GM12878 (cell line): ENCODE results near the gene MARS2. TPM values are rescaled to one million over a fixed set of nuclear protein-coding genes. Genes with fewer than 3 reads are reported as not detected.

Experiments used
- BCL11A ChIP-seq: IDR thresholded peaks from 2 replicates; pipeline ENCODE4 v1.6.1; 2011; ENCODE audit warnings: low read depth, low read length
- CBX5 ChIP-seq: sonication (generic); IDR thresholded peaks from 2 replicates; pipeline ENCODE4 v1.6.1; 2016; ENCODE audit warnings: low read depth, moderate library complexity, mild to moderate bottlenecking, inconsistent platforms
- E4F1 ChIP-seq: fragments of 450-650 bp; IDR thresholded peaks from 2 replicates; pipeline ENCODE4 v1.6.1; 2018; ENCODE audit warnings: borderline replicate concordance, mild to moderate bottlenecking; ENCODE audit not compliant: partially characterized antibody
- EED ChIP-seq: sonication (generic); IDR thresholded peaks from 2 replicates; pipeline ENCODE4 v1.6.1; 2016; ENCODE audit warnings: antibody characterized with exemption, low read depth
- EGR1 ChIP-seq, 2 experiments: IDR thresholded peaks; 1 replicate in 1 of 2; 2 replicates in 1 of 2; pipeline ENCODE4 v1.6.1; 2011 to 2012; ENCODE audit warnings: low read depth in 2 of 2, low read length in 2 of 2, borderline replicate concordance in 1 of 2, mild to moderate bottlenecking in 1 of 2, moderate library complexity in 1 of 2
- EZH2 ChIP-seq: IDR thresholded peaks from 2 replicates; pipeline ENCODE4 v1.6.1; 2012; ENCODE audit warnings: low read depth, mild to moderate bottlenecking, control low read depth, inconsistent platforms, low read length, borderline replicate concordance; ENCODE audit not compliant: control insufficient read depth
- FOXM1 ChIP-seq: IDR thresholded peaks from 2 replicates; pipeline ENCODE4 v1.6.1; 2012; ENCODE audit warnings: low read depth, mild to moderate bottlenecking, inconsistent platforms, low read length, moderate library complexity
- PRDM15 ChIP-seq: fragments of 450-650 bp; formaldehyde crosslinking; IDR thresholded peaks from 2 replicates; pipeline ENCODE4 v1.4.0; 2020; ENCODE audit warnings: mild to moderate bottlenecking, moderate library complexity
- RCOR1 ChIP-seq: conservative IDR thresholded peaks from 2 replicates; pipeline ENCODE4 v1.6.1; 2012; ENCODE audit warnings: low read depth, low read length, improper control_type of control experiment
- REST ChIP-seq: IDR thresholded peaks from 2 replicates; pipeline ENCODE4 v1.6.1; 2012; ENCODE audit warnings: mild to moderate bottlenecking, low read depth, low read length
- RUNX3 ChIP-seq: IDR thresholded peaks from 2 replicates; pipeline ENCODE4 v1.6.1; 2012; ENCODE audit warnings: low read length, inconsistent platforms
- SMC3 ChIP-seq: IDR thresholded peaks from 2 replicates; pipeline ENCODE4 v1.6.1; 2011; ENCODE audit warnings: low read length, improper control_type of control experiment, borderline replicate concordance
- STAT3 ChIP-seq: IDR thresholded peaks from 2 replicates; pipeline ENCODE4 v1.6.1; 2011; ENCODE audit warnings: low read depth, low read length, improper control_type of control experiment
- WRNIP1 ChIP-seq: IDR thresholded peaks from 2 replicates; pipeline ENCODE4 v1.6.1; 2011; ENCODE audit warnings: low read depth, low read length, improper control_type of control experiment, borderline replicate concordance
- ZBTB4 ChIP-seq: fragments of 450-650 bp; formaldehyde crosslinking; IDR thresholded peaks from 2 replicates; pipeline ENCODE4 v1.4.0; 2022; ENCODE audit warnings: mild to moderate bottlenecking, moderate library complexity
- polyA plus RNA-seq, 11 experiments: library from polyadenylated mRNA; depleted of rRNA in 4 of 11; unstranded in 6 of 11; stranded (reverse) in 5 of 11; fragments of >200 nt; fragmentation: Nextera tagmentation in 4 of 11; fragmentation: Illumina TruSeq in 1 of 11; extraction: Ambion mirVana in 4 of 11; extraction: Trizol in 1 of 11; gene quantifications; 1 replicate in 1 of 11; 2 replicates in 10 of 11; pipeline versions ENCODE4 v1.2.1 to v1.2.3, GENCODE V29; 2011 to 2016; ENCODE audit warnings: inconsistent platforms in 2 of 11, missing spikeins in 2 of 11, low read depth in 1 of 11
- total RNA-seq, 4 experiments: library from RNA; depleted of rRNA in 3 of 4; stranded (reverse); fragments of >200 nt in 3 of 4; fragmentation: Illumina TruSeq in 1 of 4; extraction: Trizol in 1 of 4; gene quantifications; 2 replicates each; pipeline versions ENCODE4 v1.2.1 to v1.2.3, GENCODE V29; 2013 to 2021
- TF ChIP-seq, protein P1 (sequence below): IDR thresholded peaks from 2 replicates; pipeline ENCODE4 v1.6.1; 2012; ENCODE audit warnings: low read depth, low read length, improper control_type of control experiment

Gene MARS2
- total and polyA plus RNA-seq, 10 of the 15 experiments (the other 5 are each of a cell fraction or from before 2014, with no cell fraction given), result 4.0 to 22.7 (median 18.5) TPM

DNA sequence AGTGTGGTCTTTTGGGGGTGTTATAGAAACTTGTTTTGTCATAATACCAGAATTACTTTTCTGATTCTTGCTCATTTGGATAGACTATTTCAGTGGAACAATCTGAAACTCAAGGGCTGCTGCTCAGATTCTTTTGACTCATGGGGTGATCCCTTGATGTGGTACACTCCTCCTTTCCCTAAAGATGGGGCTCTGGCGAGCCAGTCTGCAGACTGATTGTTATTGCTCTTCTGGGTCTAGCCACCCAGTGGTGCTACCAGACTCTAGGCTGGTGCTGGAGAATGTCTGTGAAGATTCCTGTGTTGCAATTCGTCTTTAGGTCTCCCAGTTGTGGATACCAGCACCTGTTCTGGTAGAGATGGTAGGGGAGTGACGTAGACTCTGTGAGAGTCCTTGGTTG is 4.2 kb upstream of the MARS2 start (continued):
- no peak for TF ChIP-seq EZH2
- TF ChIP-seq WRNIP1, result no peak
- no peak for TF ChIP-seq RCOR1
- no peak for TF ChIP-seq SMC3
- no peak for TF ChIP-seq FOXM1
- TF ChIP-seq EGR1 (IDR thresholded peaks at IDR 0.05; ENCODE audit: borderline replicate concordance in 1 of 2, low read depth in 2 of 2, low read length in 2 of 2), result no peak
- TF ChIP-seq, protein P1, sequence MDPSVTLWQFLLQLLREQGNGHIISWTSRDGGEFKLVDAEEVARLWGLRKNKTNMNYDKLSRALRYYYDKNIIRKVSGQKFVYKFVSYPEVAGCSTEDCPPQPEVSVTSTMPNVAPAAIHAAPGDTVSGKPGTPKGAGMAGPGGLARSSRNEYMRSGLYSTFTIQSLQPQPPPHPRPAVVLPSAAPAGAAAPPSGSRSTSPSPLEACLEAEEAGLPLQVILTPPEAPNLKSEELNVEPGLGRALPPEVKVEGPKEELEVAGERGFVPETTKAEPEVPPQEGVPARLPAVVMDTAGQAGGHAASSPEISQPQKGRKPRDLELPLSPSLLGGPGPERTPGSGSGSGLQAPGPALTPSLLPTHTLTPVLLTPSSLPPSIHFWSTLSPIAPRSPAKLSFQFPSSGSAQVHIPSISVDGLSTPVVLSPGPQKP, result no peak
- TF ChIP-seq REST, result no peak
- no peak for TF ChIP-seq PRDM15 (CRISPR knock-in tag)
- TF ChIP-seq EED, result 0 out of 2 replicates have a peak, but pooled peaks have one; percentile 26
- TF ChIP-seq BCL11A, result no peak
- TF ChIP-seq RUNX3, result peak; percentile 62
- TF ChIP-seq E4F1, result no peak
- TF ChIP-seq STAT3, result no peak
- no peak for TF ChIP-seq CBX5
- TF ChIP-seq ZBTB4, result no peak
